Uterus (tissue), 2 donors: ENCODE data around the gene PLOD3.

ENCODE experiments used
- CTCF ChIP-seq, 4 experiments: fragments of 200-600 bp in 2 of 4; fragments of 450-650 bp in 2 of 4; sonication (generic) in 2 of 4; IDR thresholded peaks; one replicate each; pipeline ENCODE4 v1.5.1; 2016 to 2019; ENCODE audit warnings: antibody characterized with exemption in 4 of 4, mild to moderate bottlenecking in 2 of 4, moderate library complexity in 1 of 4
- POLR2A ChIP-seq, 2 donors: fragments of 450-650 bp; IDR thresholded peaks; one replicate each; pipeline ENCODE4 v1.6.1; 2016; ENCODE audit warnings: antibody characterized with exemption in 2 of 2, mild to moderate bottlenecking in 1 of 2, moderate library complexity in 1 of 2

DNA sequence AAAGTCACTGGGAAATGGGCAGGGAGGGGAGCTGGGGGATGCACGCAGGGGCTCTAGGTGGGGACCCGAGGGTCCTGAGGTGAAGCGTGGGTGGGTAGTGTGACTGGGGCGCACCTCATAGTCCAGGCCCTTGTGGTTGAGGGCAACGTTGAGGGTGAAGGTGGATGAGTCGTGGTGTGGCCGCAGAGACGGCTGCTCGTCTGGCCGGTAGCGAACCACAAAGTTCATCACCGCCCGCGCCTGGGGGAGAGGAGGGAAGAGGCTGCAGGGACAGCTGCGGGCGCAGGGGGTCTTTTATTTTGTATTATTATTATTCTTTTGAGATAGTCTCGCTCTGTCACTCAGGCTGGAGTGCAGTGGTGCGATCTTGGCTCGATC, 10.7 kb downstream of the PLOD3 start:
- TF ChIP-seq CTCF (IDR thresholded peaks at IDR 0.05) (no peak), POLR2A (IDR thresholded peaks at IDR 0.05) (no peak)
